PC-3 (cell line): ENCODE results near the gene THBS2. TPM values are rescaled to one million over a fixed set of nuclear protein-coding genes. Genes with fewer than 3 reads are reported as not detected.

Experiments
- ATAC-seq: fragments of 200-7000 bp; cut with Tn5 transposase; 2 replicates; pipeline ENCODE4 v1.9.1; 2020; ENCODE audit warnings: mild to moderate bottlenecking, moderate library complexity
- BruUV-seq: library from RNA; stranded (reverse); fragments of 400-500 nt; replicated peaks from 2 replicates; lab custom pipeline; 2021; lab: Mats Ljungman, UMichigan
- CTCF ChIA-PET: fragments of 300-600 bp; sonication (Branson Sonifier 250); formaldehyde crosslinking; loops from one replicate; lab custom pipeline; 2022; ENCODE audit warnings: antibody characterized with exemption; lab: Charles Lee
- POLR2A ChIA-PET: fragments of 300-600 bp; sonication (Branson Sonifier 250); formaldehyde crosslinking; loops from one replicate; lab custom pipeline; 2022; ENCODE audit warnings: antibody characterized with exemption; ENCODE audit not compliant: unreplicated experiment; lab: Charles Lee
- DNase-seq: peaks from one replicate; pipeline ENCODE4 v3.0.0-alpha.2; 2015
- H2AFZ ChIP-seq: fragments of 300-600 bp; sonication (generic); 2 replicates; pipeline ENCODE4 v1.6.0; 2016; ENCODE audit warnings: antibody characterized with exemption, low read length
- H3F3A ChIP-seq: fragments of 300-600 bp; sonication (generic); one replicate; pipeline ENCODE4 v1.6.0; 2017; ENCODE audit warnings: antibody characterized with exemption, low read length, control low read depth, mild to moderate bottlenecking; ENCODE audit not compliant: unreplicated experiment
- H3K27ac ChIP-seq: fragments of 300-600 bp; sonication (generic); 2 replicates; pipeline ENCODE4 v1.5.1; 2016; ENCODE audit warnings: mild to moderate bottlenecking, low read length
- H3K27me3 ChIP-seq: fragments of 300-600 bp; sonication (generic); 2 replicates; pipeline ENCODE4 v1.6.1; 2016; ENCODE audit warnings: low read length, mixed read lengths
- H3K36me3 ChIP-seq: fragments of 300-600 bp; sonication (generic); 2 replicates; pipeline ENCODE4 v1.6.1; 2016; ENCODE audit warnings: low read depth, mixed run types, low read length, mixed read lengths
- H3K4me1 ChIP-seq: fragments of 300-600 bp; sonication (generic); 2 replicates; pipeline ENCODE4 v1.5.1; 2016; ENCODE audit warnings: low read length; ENCODE audit not compliant: insufficient read depth
- H3K4me2 ChIP-seq: fragments of 300-600 bp; sonication (generic); 2 replicates; pipeline ENCODE4 v1.6.0; 2016; ENCODE audit warnings: low read length
- H3K4me3 ChIP-seq: fragments of 300-600 bp; sonication (generic); 2 replicates; pipeline ENCODE4 v1.5.1; 2016; ENCODE audit warnings: mild to moderate bottlenecking, low read length, mixed read lengths
- H3K79me2 ChIP-seq: fragments of 300-600 bp; sonication (generic); 2 replicates; pipeline ENCODE4 v1.6.1; 2017; ENCODE audit warnings: low read length, mixed read lengths
- H3K9ac ChIP-seq: fragments of 300-600 bp; sonication (generic); 2 replicates; pipeline ENCODE4 v1.6.0; 2016; ENCODE audit warnings: mild to moderate bottlenecking, low read length
- H3K9me2 ChIP-seq: fragments of 300-600 bp; sonication (generic); replicated peaks from 2 replicates; pipeline ENCODE4 v1.6.1; 2016; ENCODE audit warnings: mixed run types, low read length, mixed read lengths
- H3K9me3 ChIP-seq: fragments of 300-600 bp; sonication (generic); 2 replicates; pipeline ENCODE4 v1.6.1; 2016; ENCODE audit warnings: low read length, mixed read lengths
- H4K20me1 ChIP-seq: fragments of 300-600 bp; sonication (generic); 2 replicates; pipeline ENCODE4 v1.6.1; 2016; ENCODE audit warnings: low read length, mixed read lengths
- CTCF ChIP-seq: fragments of 300-600 bp; sonication (generic); conservative IDR thresholded peaks from 2 replicates; pipeline ENCODE4 v1.5.1; 2017; ENCODE audit warnings: antibody characterized with exemption, low read depth, mild to moderate bottlenecking, low read length
- EZH2 ChIP-seq: fragments of 300-600 bp; sonication (generic); IDR thresholded peaks from one replicate; pipeline ENCODE4 v1.6.1; 2017; ENCODE audit warnings: antibody characterized with exemption, mild to moderate bottlenecking, low read length; ENCODE audit not compliant: unreplicated experiment
- EZH2phosphoT487 ChIP-seq: fragments of 300-600 bp; sonication (generic); IDR thresholded peaks from 2 replicates; pipeline ENCODE4 v1.6.1; 2018; ENCODE audit warnings: mild to moderate bottlenecking, antibody characterized with exemption, low read length, borderline replicate concordance
- intact Hi-C: fragments of 100-400 bp; cut with micrococcal nuclease; formaldehyde crosslinking; loops from 2 replicates; pipeline ENCODE4 v1.9.0; 2023
- total RNA-seq: library from RNA; depleted of rRNA; stranded (reverse); fragments of >200 nt; gene quantifications from 2 replicates; pipeline ENCODE4 v1.2.3, GENCODE V29; 2014

Gene THBS2
- total RNA-seq, 1 experiment from 2014 or later, result not detected

- Histone ChIP-seq H3K36me3 (no peaks in the 10 kb centered on the region), H3K4me1 (peaks cover 3% of the 10 kb centered on the region; the same call in 1 of the 2 replicates), H3F3A (no peaks in the 10 kb centered on the region), H4K20me1 (no peaks in the 10 kb centered on the region), H3K9ac (no peak overlapping the region), H3K79me2 (no peaks in the 10 kb centered on the region), H3K4me3 (no peak overlapping the region), H3K4me2 (no peak overlapping the region), H2AFZ (no peak overlapping the region), H3K9me2 (no peaks in the 10 kb centered on the region), H3K27me3 (peaks cover 21% of the 10 kb centered on the region; the same call in 1 of the 2 replicates), H3K27ac (no peak overlapping the region), H3K9me3 (no peaks in the 10 kb centered on the region)
- POLR2A ChIA-PET, result no interaction called here
- intact Hi-C loops, result no loop called here
- DNase-seq (no peak), ATAC-seq (no peak)
- CTCF ChIA-PET, result no interaction called here
- BruUV-seq, result no TSS peak
- TF ChIP-seq EZH2phosphoT487, result no peak
- TF ChIP-seq CTCF, result no peak
- no peak for TF ChIP-seq EZH2
Measured at GRCh38 chr6:169251822-169252504, 1.7 kb downstream of the THBS2 start.

DNA sequence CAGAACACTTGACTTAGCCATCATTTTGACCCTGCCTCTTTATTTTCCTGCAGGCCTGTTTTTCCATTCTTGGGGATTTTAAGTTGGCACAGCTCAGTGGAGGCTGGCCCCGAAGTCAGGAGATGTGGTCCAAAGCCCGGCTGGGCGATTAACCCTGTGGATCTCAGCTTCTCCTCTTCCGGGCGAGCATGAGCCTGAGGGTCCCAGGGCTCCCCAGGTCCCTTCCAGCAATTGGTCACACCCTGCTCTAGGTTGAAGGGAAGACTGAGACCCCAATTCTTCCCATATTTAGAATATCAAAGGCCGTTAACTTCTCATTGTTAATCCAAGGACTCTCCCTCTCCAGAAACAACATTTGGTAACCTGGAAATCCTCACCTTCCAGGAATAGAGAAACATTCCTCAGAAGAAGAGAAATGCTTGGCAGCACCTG, 2.3 kb downstream of the THBS2 start:
- H3K4me3 ChIP-seq, result no peak overlapping the region
- ChIA-PET CTCF (no interaction called here), POLR2A (no interaction called here)
- TF ChIP-seq CTCF (no peak), EZH2 (no peak), EZH2phosphoT487 (no peak)
- BruUV-seq, result no TSS peak
- ATAC-seq (no peak), DNase-seq (no peak)
- H3K4me1 ChIP-seq, result peaks cover 3% of the 10 kb centered on the region; the same call in 1 of the 2 replicates
- H3K9me2 ChIP-seq, result no peaks in the 10 kb centered on the region
- no peak overlapping the region for H3K9ac ChIP-seq
- no peaks in the 10 kb centered on the region for H3K79me2 ChIP-seq
- intact Hi-C loops, result no loop called here
- no peaks in the 10 kb centered on the region for H3K36me3 ChIP-seq
- H3K27ac ChIP-seq, result no peak overlapping the region
- H3K27me3 ChIP-seq, result peaks cover 21% of the 10 kb centered on the region; the same call in 1 of the 2 replicates
- no peaks in the 10 kb centered on the region for H4K20me1 ChIP-seq
- no peaks in the 10 kb centered on the region for H3K9me3 ChIP-seq
- H3F3A ChIP-seq, result no peaks in the 10 kb centered on the region
- no peak overlapping the region for H2AFZ ChIP-seq
- no peak overlapping the region for H3K4me2 ChIP-seq

GRCh38 chr6:169250660-169251059, 3.0 kb downstream of the THBS2 start:
- DNase-seq (peak; percentile 76), ATAC-seq (no peak)
- Histone ChIP-seq H3K27ac (no peak overlapping the region), H3K36me3 (no peaks in the 10 kb centered on the region), H4K20me1 (no peaks in the 10 kb centered on the region), H3K4me2 (no peak overlapping the region), H3K9ac (no peak overlapping the region), H3F3A (no peaks in the 10 kb centered on the region), H2AFZ (no peak overlapping the region), H3K4me3 (no peak overlapping the region), H3K27me3 (peaks cover 21% of the 10 kb centered on the region; the same call in 1 of the 2 replicates), H3K9me2 (no peaks in the 10 kb centered on the region), H3K4me1 (peaks cover 3% of the 10 kb centered on the region; the same call in 1 of the 2 replicates), H3K79me2 (no peaks in the 10 kb centered on the region), H3K9me3 (no peaks in the 10 kb centered on the region)
- ChIA-PET CTCF (no interaction called here), POLR2A (no interaction called here)
- intact Hi-C loops, result no loop called here
- BruUV-seq, result no TSS peak
- TF ChIP-seq EZH2 (no peak), EZH2phosphoT487 (no peak), CTCF (no peak)
